H9 (cell line): ENCODE measurements around the gene PDCD2. TPM values are rescaled to one million over a fixed set of nuclear protein-coding genes. Genes with fewer than 3 reads are reported as not detected.

Experiments used
- DNase-seq: peaks from one replicate; pipeline ENCODE4 v3.0.0-alpha.2; 2017
- H2AFZ ChIP-seq: one replicate; pipeline ENCODE4 v1.6.1; 2013; ENCODE audit warnings: mild to moderate bottlenecking, low read length, control low read depth, moderate library complexity
- H2AK5ac ChIP-seq: 2 replicates; pipeline ENCODE4 v1.6.1; 2013; ENCODE audit warnings: low read length, control low read depth, mixed read lengths; ENCODE audit not compliant: insufficient read length
- H2BK120ac ChIP-seq: one replicate; pipeline ENCODE4 v1.6.1; 2013; ENCODE audit warnings: low read depth, mild to moderate bottlenecking, low read length, control low read depth, inconsistent platforms; ENCODE audit not compliant: poor library complexity, severe bottlenecking
- H2BK12ac ChIP-seq: 2 replicates; pipeline ENCODE4 v1.6.1; 2013; ENCODE audit warnings: low read length, control low read depth, mixed read lengths, low read depth; ENCODE audit not compliant: insufficient read length
- H2BK15ac ChIP-seq: 2 replicates; pipeline ENCODE4 v1.6.1; 2013; ENCODE audit warnings: low read depth, low read length, control low read depth
- H2BK20ac ChIP-seq: one replicate; pipeline ENCODE4 v1.6.1; 2013; ENCODE audit warnings: low read depth, mild to moderate bottlenecking, low read length, control low read depth, inconsistent platforms; ENCODE audit not compliant: poor library complexity, severe bottlenecking
- H2BK5ac ChIP-seq: 2 replicates; pipeline ENCODE4 v1.6.1; 2013; ENCODE audit warnings: low read length, control low read depth, mixed read lengths; ENCODE audit not compliant: insufficient read length
- H3K14ac ChIP-seq: 2 replicates; pipeline ENCODE4 v1.6.1; 2013; ENCODE audit warnings: low read length, control low read depth; ENCODE audit not compliant: insufficient read depth
- H3K18ac ChIP-seq: 2 replicates; pipeline ENCODE4 v1.6.1; 2013; ENCODE audit warnings: low read depth, mild to moderate bottlenecking, mixed read lengths, low read length, control low read depth; ENCODE audit not compliant: insufficient read length
- H3K23ac ChIP-seq: 2 replicates; pipeline ENCODE4 v1.6.1; 2013; ENCODE audit warnings: low read length, control low read depth, mixed read lengths, low read depth; ENCODE audit not compliant: insufficient read length
- H3K23me2 ChIP-seq: 2 replicates; pipeline ENCODE4 v1.6.1; 2013; ENCODE audit warnings: low read depth, mild to moderate bottlenecking, mixed read lengths, low read length, control low read depth; ENCODE audit not compliant: insufficient read length, poor library complexity, severe bottlenecking
- H3K27ac ChIP-seq: 2 replicates; pipeline ENCODE4 v1.5.1; 2013; ENCODE audit warnings: low read length, control low read depth, mixed read lengths, low read depth; ENCODE audit not compliant: insufficient read length
- H3K27me3 ChIP-seq: 2 replicates; pipeline ENCODE4 v1.6.1; 2013; ENCODE audit warnings: low read length, control low read depth, inconsistent platforms; ENCODE audit not compliant: insufficient read depth
- H3K4ac ChIP-seq: 2 replicates; pipeline ENCODE4 v1.6.1; 2013; ENCODE audit warnings: low read depth, mild to moderate bottlenecking, control low read depth, inconsistent platforms, low read length, moderate library complexity
- H3K4me1 ChIP-seq: 2 replicates; pipeline ENCODE4 v1.6.1; 2013; ENCODE audit warnings: low read length, control low read depth, inconsistent platforms; ENCODE audit not compliant: insufficient read depth
- H3K4me2 ChIP-seq: 2 replicates; pipeline ENCODE4 v1.6.1; 2013; ENCODE audit warnings: low read length, control low read depth, mixed read lengths; ENCODE audit not compliant: insufficient read length, insufficient read depth
- H3K56ac ChIP-seq: 2 replicates; pipeline ENCODE4 v1.6.1; 2013; ENCODE audit warnings: low read depth, mild to moderate bottlenecking, mixed read lengths, low read length, control low read depth; ENCODE audit not compliant: insufficient read length
- H3K79me1 ChIP-seq: 2 replicates; pipeline ENCODE4 v1.6.1; 2013; ENCODE audit warnings: low read depth, mild to moderate bottlenecking, moderate library complexity, low read length, control low read depth, inconsistent platforms; ENCODE audit not compliant: insufficient read depth, poor library complexity, severe bottlenecking
- H3K79me2 ChIP-seq: 2 replicates; pipeline ENCODE4 v1.6.1; 2013; ENCODE audit warnings: low read length, control low read depth, inconsistent platforms; ENCODE audit not compliant: insufficient read depth
- H3K9ac ChIP-seq: 2 replicates; pipeline ENCODE4 v1.6.1; 2013; ENCODE audit warnings: low read length, control low read depth, mixed read lengths; ENCODE audit not compliant: insufficient read length; ENCODE audit errors: extremely low read depth
- H3K9me3 ChIP-seq: one replicate; pipeline ENCODE4 v1.6.1; 2013; ENCODE audit warnings: low read depth, low read length, inconsistent platforms; ENCODE audit not compliant: control insufficient read depth
- H3T11ph ChIP-seq: one replicate; pipeline ENCODE4 v1.6.1; 2013; ENCODE audit warnings: mild to moderate bottlenecking, low read length, control low read depth, inconsistent platforms
- H4K20me1 ChIP-seq: one replicate; pipeline ENCODE4 v1.6.1; 2013; ENCODE audit not compliant: control insufficient read depth, insufficient read length, insufficient read depth
- H4K5ac ChIP-seq: 2 replicates; pipeline ENCODE4 v1.6.1; 2013; ENCODE audit warnings: low read depth, mild to moderate bottlenecking, mixed read lengths, low read length, control low read depth; ENCODE audit not compliant: insufficient read length
- H4K8ac ChIP-seq: replicated peaks from 2 replicates; pipeline ENCODE4 v1.6.1; 2013; ENCODE audit warnings: low read length, control low read depth, mixed read lengths, low read depth; ENCODE audit not compliant: insufficient read length
- H4K91ac ChIP-seq: 2 replicates; pipeline ENCODE4 v1.6.1; 2013; ENCODE audit warnings: low read depth, mild to moderate bottlenecking, moderate library complexity, mixed read lengths, low read length, control low read depth; ENCODE audit not compliant: insufficient read length
- H3K27ac Mint-ChIP-seq, 3 experiments: 2 replicates in 2 of 3; 3 replicates in 1 of 3; pipeline ENCODE4 v1.8.0; 2020 to 2021; ENCODE audit warnings: mixed read lengths in 3 of 3, mild to moderate bottlenecking in 1 of 3, moderate library complexity in 1 of 3
- H3K27me3 Mint-ChIP-seq: 2 replicates; pipeline ENCODE4 v1.8.0; 2021; ENCODE audit warnings: low read depth, mild to moderate bottlenecking, moderate library complexity, mixed read lengths
- H3K36me3 Mint-ChIP-seq, 3 experiments: 2 replicates in 2 of 3; 3 replicates in 1 of 3; pipeline ENCODE4 v1.8.0; 2020 to 2021; ENCODE audit warnings: low read depth in 3 of 3, mixed read lengths in 3 of 3; ENCODE audit not compliant: insufficient read depth in 1 of 3
- H3K4me1 Mint-ChIP-seq, 2 experiments: 2 replicates each; pipeline ENCODE4 v1.8.0; 2020; ENCODE audit warnings: mixed read lengths in 2 of 2
- H3K4me3 Mint-ChIP-seq, 2 experiments: 2 replicates in 1 of 2; 3 replicates in 1 of 2; pipeline ENCODE4 v1.8.0; 2020 to 2021; ENCODE audit warnings: mild to moderate bottlenecking in 2 of 2, mixed read lengths in 2 of 2, moderate library complexity in 1 of 2
- H3K9me3 Mint-ChIP-seq, 2 experiments: 2 replicates in 1 of 2; 3 replicates in 1 of 2; pipeline ENCODE4 v1.8.0; 2020; ENCODE audit warnings: mild to moderate bottlenecking in 2 of 2, mixed read lengths in 2 of 2, moderate library complexity in 1 of 2
- WGBS: extraction: QIAGEN DNeasy Blood & Tissue Kit; methylation state at CpG from one replicate; pipeline ENCODE4 v1.1.7; 2013; ENCODE audit warnings: missing lambda C conversion rate, low lambda C conversion rate, mixed read lengths; ENCODE audit not compliant: insufficient read length; ENCODE audit errors: extremely low coverage; 5-methylcytosine and 5-hydroxymethylcytosine counted together
- total RNA-seq: library from RNA; stranded (reverse); gene quantifications from 2 replicates; pipeline ENCODE4 v1.2.1, GENCODE V29; 2021
- TF ChIP-seq, protein P1 (sequence below): fragments of 200-600 bp; sonication (generic); conservative IDR thresholded peaks from 3 replicates; pipeline ENCODE4 v1.8.0; 2021; ENCODE audit warnings: antibody characterized with exemption, mild to moderate bottlenecking

The PDCD2 gene
- total RNA-seq, 1 experiment from 2014 or later, result 78.5 TPM

DNA sequence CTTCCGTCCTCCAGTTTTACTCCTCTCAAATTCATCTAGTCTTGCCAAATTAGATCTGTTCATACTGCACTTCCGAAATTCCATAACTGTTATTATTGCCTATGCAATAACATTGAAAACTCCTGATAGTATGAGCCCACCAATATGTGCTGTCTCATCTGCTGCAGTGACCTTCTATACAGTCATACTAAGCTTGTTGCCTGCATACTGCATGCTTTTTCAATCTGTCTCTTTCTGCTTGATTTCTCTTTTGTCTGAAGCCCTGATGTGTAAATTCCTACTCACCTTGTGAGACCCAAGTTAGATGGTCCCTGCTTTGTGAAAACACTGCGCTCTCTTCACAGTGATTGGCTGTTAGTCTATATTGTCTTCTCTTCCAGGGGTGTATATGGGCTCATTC lies 29.1 kb downstream of the PDCD2 start:
- Histone ChIP-seq H3K9me3 (no peaks in the 10 kb centered on the region), H2AFZ (no peak overlapping the region), H3K14ac (no peak overlapping the region), H2BK12ac (no peak overlapping the region), H2AK5ac (no peak overlapping the region), H4K20me1 (no peaks in the 10 kb centered on the region), H4K91ac (no peak overlapping the region), H4K8ac (no peak overlapping the region), H3K23me2 (peaks cover 4% of the 10 kb centered on the region), H3K4me1 (no peaks in the 10 kb centered on the region), H4K5ac (no peak overlapping the region), H3K27me3 (no peaks in the 10 kb centered on the region), H2BK5ac (no peak overlapping the region), H3K4me2 (peak overlapping the region; percentile 87), H3K79me2 (peaks cover 38% of the 10 kb centered on the region), H3K79me1 (peaks cover 7% of the 10 kb centered on the region), H3T11ph (no peak overlapping the region), H3K27ac (no peak overlapping the region), H2BK15ac (no peak overlapping the region), H3K18ac (no peak overlapping the region), H3K4ac (no peak overlapping the region), H2BK20ac (no peak overlapping the region), H2BK120ac (no peak overlapping the region), H3K56ac (no peak overlapping the region), H3K9ac (peak overlapping the region; percentile 89), H3K23ac (no peak overlapping the region)
- Mint-ChIP-seq H3K9me3 (no peaks in the 10 kb centered on the region), H3K27ac (no peak overlapping the region), H3K36me3 (peaks cover 7 to 30% (median 20%) of the 10 kb centered on the region in 3 experiments; a peak in 6 of 7 replicates), H3K4me1 (peaks cover 12 to 13% of the 10 kb centered on the region in 2 experiments), H3K27me3 (no peaks in the 10 kb centered on the region), H3K4me3 (no peak overlapping the region)
- no CpG with 5 or more reads among the region's 3 CpGs for WGBS
- TF ChIP-seq, protein P1, sequence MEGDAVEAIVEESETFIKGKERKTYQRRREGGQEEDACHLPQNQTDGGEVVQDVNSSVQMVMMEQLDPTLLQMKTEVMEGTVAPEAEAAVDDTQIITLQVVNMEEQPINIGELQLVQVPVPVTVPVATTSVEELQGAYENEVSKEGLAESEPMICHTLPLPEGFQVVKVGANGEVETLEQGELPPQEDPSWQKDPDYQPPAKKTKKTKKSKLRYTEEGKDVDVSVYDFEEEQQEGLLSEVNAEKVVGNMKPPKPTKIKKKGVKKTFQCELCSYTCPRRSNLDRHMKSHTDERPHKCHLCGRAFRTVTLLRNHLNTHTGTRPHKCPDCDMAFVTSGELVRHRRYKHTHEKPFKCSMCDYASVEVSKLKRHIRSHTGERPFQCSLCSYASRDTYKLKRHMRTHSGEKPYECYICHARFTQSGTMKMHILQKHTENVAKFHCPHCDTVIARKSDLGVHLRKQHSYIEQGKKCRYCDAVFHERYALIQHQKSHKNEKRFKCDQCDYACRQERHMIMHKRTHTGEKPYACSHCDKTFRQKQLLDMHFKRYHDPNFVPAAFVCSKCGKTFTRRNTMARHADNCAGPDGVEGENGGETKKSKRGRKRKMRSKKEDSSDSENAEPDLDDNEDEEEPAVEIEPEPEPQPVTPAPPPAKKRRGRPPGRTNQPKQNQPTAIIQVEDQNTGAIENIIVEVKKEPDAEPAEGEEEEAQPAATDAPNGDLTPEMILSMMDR, result no peak
- DNase-seq, result no peak
